Measurements from ENCODE around the gene APOM.

DNA sequence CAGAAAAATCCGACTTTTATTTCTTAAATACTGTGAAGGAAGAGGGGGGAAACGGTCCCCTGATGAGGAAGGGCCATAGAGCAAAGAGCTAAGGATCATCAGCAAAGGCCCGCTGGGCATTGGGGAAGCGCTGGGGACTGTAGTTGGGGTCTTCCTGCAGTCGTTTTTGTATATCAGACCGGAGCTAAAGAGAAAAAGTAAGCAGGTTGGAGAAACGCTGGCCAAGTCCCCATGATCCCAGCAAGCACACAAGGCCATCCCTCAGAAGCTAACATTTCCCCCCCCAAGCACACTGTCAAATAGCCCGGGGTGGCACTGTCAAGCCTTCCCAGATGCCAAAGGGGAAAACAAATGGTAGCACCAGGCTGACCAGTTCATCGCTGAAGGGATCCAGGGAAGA is 16.7 kb upstream of the APOM start:
- TF ChIP-seq, protein P1, sequence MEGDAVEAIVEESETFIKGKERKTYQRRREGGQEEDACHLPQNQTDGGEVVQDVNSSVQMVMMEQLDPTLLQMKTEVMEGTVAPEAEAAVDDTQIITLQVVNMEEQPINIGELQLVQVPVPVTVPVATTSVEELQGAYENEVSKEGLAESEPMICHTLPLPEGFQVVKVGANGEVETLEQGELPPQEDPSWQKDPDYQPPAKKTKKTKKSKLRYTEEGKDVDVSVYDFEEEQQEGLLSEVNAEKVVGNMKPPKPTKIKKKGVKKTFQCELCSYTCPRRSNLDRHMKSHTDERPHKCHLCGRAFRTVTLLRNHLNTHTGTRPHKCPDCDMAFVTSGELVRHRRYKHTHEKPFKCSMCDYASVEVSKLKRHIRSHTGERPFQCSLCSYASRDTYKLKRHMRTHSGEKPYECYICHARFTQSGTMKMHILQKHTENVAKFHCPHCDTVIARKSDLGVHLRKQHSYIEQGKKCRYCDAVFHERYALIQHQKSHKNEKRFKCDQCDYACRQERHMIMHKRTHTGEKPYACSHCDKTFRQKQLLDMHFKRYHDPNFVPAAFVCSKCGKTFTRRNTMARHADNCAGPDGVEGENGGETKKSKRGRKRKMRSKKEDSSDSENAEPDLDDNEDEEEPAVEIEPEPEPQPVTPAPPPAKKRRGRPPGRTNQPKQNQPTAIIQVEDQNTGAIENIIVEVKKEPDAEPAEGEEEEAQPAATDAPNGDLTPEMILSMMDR (IDR thresholded peaks at IDR 0.05), result no peak
- no peak for TF ChIP-seq POLR2A (IDR thresholded peaks at IDR 0.05)
